Ishikawa (cell line): ENCODE data around the gene CADM1.

Source experiments
- CEBPB ChIP-seq: IDR thresholded peaks from 2 replicates; pipeline ENCODE4 v1.6.1; 2012
- CREB1 ChIP-seq: IDR thresholded peaks from 2 replicates; pipeline ENCODE4 v1.6.1; 2012; ENCODE audit warnings: low read depth
- EGR1 ChIP-seq: IDR thresholded peaks from 2 replicates; pipeline ENCODE4 v1.6.1; 2012
- EP300 ChIP-seq: IDR thresholded peaks from 2 replicates; pipeline ENCODE4 v1.6.1; 2012; ENCODE audit warnings: borderline replicate concordance
- FOXM1 ChIP-seq: IDR thresholded peaks from 2 replicates; pipeline ENCODE4 v1.6.1; 2012; ENCODE audit warnings: low read depth, borderline replicate concordance
- NFIC ChIP-seq: IDR thresholded peaks from 2 replicates; pipeline ENCODE4 v1.6.1; 2012
- RAD21 ChIP-seq: IDR thresholded peaks from 2 replicates; pipeline ENCODE4 v1.6.1; 2012; ENCODE audit warnings: low read depth
- TAF1 ChIP-seq: IDR thresholded peaks from 2 replicates; pipeline ENCODE4 v1.6.1; 2012; ENCODE audit warnings: low read depth, mild to moderate bottlenecking
- TCF12 ChIP-seq: IDR thresholded peaks from 2 replicates; pipeline ENCODE4 v1.6.1; 2012; ENCODE audit warnings: low read depth
- TEAD4 ChIP-seq: IDR thresholded peaks from 2 replicates; pipeline ENCODE4 v1.6.1; 2012
- YY1 ChIP-seq: IDR thresholded peaks from 2 replicates; pipeline ENCODE4 v1.6.1; 2012; ENCODE audit warnings: low read depth
- ZBTB7A ChIP-seq: IDR thresholded peaks from 2 replicates; pipeline ENCODE4 v1.6.1; 2012; ENCODE audit warnings: low read depth
- TF ChIP-seq, protein P1 (sequence below): IDR thresholded peaks from 2 replicates; pipeline ENCODE4 v1.6.1; 2012
- TF ChIP-seq, protein P2 (sequence below): IDR thresholded peaks from 2 replicates; pipeline ENCODE4 v1.6.1; 2012; ENCODE audit warnings: low read depth, mild to moderate bottlenecking
- TF ChIP-seq, protein P3 (sequence below): IDR thresholded peaks from 2 replicates; pipeline ENCODE4 v1.6.1; 2012

CADM1 gene

DNA sequence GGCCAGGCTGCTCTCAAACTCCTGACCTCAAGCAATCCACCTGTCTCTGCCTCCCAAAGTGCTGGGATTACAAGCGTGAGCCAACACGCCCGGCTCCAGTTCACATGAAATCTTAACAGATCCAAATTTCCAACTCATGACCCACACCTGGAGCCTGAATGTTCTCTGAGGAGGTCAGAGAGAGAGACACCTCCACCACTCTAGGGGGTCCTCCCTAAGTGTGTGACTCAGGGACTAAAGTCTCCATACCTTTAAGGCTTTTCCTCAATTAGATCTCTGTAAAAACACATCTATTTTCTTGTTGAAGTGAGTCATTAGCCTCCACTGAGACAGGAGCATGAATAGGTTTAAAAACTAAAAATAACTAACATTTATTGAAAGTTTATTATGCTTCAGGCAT lies 376.4 kb downstream of the CADM1 start:
- TF ChIP-seq FOXM1 (no peak), TAF1 (no peak), ZBTB7A (no peak), CREB1 (no peak), TEAD4 (no peak), CEBPB (no peak), TCF12 (no peak), NFIC (no peak), EGR1 (no peak), RAD21 (no peak)
- TF ChIP-seq, protein P1, sequence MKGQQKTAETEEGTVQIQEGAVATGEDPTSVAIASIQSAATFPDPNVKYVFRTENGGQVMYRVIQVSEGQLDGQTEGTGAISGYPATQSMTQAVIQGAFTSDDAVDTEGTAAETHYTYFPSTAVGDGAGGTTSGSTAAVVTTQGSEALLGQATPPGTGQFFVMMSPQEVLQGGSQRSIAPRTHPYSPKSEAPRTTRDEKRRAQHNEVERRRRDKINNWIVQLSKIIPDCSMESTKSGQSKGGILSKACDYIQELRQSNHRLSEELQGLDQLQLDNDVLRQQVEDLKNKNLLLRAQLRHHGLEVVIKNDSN, result no peak
- TF ChIP-seq, protein P2, sequence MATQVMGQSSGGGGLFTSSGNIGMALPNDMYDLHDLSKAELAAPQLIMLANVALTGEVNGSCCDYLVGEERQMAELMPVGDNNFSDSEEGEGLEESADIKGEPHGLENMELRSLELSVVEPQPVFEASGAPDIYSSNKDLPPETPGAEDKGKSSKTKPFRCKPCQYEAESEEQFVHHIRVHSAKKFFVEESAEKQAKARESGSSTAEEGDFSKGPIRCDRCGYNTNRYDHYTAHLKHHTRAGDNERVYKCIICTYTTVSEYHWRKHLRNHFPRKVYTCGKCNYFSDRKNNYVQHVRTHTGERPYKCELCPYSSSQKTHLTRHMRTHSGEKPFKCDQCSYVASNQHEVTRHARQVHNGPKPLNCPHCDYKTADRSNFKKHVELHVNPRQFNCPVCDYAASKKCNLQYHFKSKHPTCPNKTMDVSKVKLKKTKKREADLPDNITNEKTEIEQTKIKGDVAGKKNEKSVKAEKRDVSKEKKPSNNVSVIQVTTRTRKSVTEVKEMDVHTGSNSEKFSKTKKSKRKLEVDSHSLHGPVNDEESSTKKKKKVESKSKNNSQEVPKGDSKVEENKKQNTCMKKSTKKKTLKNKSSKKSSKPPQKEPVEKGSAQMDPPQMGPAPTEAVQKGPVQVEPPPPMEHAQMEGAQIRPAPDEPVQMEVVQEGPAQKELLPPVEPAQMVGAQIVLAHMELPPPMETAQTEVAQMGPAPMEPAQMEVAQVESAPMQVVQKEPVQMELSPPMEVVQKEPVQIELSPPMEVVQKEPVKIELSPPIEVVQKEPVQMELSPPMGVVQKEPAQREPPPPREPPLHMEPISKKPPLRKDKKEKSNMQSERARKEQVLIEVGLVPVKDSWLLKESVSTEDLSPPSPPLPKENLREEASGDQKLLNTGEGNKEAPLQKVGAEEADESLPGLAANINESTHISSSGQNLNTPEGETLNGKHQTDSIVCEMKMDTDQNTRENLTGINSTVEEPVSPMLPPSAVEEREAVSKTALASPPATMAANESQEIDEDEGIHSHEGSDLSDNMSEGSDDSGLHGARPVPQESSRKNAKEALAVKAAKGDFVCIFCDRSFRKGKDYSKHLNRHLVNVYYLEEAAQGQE, result no peak
- TF ChIP-seq, protein P3, sequence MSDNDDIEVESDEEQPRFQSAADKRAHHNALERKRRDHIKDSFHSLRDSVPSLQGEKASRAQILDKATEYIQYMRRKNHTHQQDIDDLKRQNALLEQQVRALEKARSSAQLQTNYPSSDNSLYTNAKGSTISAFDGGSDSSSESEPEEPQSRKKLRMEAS, result no peak

DNA sequence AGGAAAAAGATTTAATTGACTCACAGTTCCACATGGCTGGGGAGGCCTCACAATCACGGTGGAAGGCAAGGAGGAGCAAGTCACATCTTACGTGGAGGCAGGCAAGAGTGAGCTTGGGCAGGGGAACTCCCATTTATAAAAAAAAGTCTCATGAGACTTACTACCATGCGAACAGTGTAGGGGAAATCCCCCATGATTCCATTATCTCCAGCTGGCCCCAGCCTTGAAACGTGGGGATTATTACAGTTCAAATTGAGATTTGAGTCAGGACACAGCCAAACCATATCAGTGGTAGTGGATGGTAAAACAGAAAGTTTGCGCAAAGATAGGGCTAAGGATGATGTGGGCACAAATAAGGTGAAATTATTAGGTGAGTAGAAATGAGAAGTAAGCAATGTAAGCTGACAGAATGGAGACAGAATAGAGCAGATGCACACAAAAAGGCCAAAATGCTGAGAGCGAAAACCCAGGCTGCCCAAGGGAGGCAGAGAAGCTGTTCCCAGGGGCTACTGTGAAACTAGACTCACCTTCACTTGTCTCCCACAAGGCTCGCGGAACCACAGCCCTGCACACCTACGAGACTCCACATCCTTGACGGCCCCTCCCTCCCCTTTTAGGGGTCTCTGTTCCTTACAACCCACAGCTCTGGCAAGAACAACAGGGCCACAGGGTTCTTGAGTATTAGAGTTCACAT lies 377.6 kb downstream of the CADM1 start:
- TF ChIP-seq, protein P1, result no peak
- TF ChIP-seq CEBPB (no peak), NFIC (no peak), TEAD4 (no peak), EP300 (no peak), FOXM1 (no peak), YY1 (no peak), RAD21 (no peak), CREB1 (no peak), EGR1 (no peak), TAF1 (no peak), ZBTB7A (no peak)
- TF ChIP-seq, protein P2, result no peak
- TF ChIP-seq, protein P3, result no peak

DNA sequence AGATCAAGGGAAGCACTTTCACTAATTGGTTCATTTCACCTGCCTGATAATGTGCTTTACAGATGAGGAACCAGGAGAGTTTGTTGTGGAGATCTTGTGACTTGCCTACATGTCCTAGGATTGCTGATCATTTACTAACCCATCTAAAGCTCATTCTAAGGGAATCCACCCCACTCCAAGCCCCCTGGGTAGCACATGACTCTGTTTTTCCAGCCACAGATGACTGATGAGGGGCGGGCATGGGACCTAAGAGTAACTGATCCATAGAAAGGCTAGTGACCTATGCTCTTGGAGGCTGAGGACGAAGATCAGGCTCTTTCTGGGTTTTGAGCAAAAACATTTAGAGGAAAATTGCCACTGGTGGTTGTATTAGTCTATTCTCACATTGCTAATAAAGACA lies 378.1 kb downstream of the CADM1 start:
- TF ChIP-seq, protein P2, result no peak
- no peak for TF ChIP-seq EGR1

DNA sequence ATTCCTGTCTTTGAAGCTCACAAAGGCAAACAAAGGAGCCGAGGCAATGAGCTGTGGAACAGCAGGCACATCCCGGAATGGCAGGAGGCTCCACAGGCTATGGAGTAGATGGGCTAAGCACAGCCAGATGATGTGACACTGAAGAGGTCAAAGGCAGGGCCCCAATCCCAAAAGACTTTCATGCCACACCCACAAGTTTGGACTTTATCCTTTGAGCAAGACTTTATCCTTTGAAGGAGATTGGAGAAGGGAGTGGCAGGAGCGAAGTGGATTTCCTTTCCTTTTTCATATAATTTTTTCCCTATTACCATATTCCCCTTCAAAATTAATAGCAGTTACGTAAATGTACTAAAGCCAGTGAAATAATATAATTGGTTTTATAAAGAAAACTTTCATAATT lies 379.4 kb downstream of the CADM1 start:
- no peak for TF ChIP-seq ZBTB7A
- no peak for TF ChIP-seq NFIC
- no peak for TF ChIP-seq TCF12
- no peak for TF ChIP-seq EGR1
- TF ChIP-seq EP300, result no peak
- no peak for TF ChIP-seq FOXM1
- TF ChIP-seq, protein P2, result no peak
- TF ChIP-seq, protein P1, result no peak
- no peak for TF ChIP-seq RAD21
- TF ChIP-seq TAF1, result no peak
- TF ChIP-seq YY1, result no peak
